OCI-LY3 (cell line): ENCODE measurements around the gene PET100.

Experiments
- CTCF ChIP-seq: fragments of 200-600, 300-600 bp; sonication (generic); IDR thresholded peaks from 2 replicates; pipeline ENCODE4 v1.5.1; 2014; ENCODE audit warnings: antibody characterized with exemption, low read length, low read depth
- EZH2phosphoT487 ChIP-seq: fragments of 200-600 bp; shearing (Covaris generic); IDR thresholded peaks from 2 replicates; pipeline ENCODE4 v1.6.1; 2018; ENCODE audit warnings: antibody characterized with exemption, mixed run types, low read depth

GRCh38 chr19:7679771-7680605 is 50.4 kb downstream of the PET100 start:
- TF ChIP-seq CTCF: no peak
- no peak for TF ChIP-seq EZH2phosphoT487
